Subcutaneous adipose tissue (tissue), 4 donors: ENCODE measurements around the gene RBM20. TPM values are rescaled to one million over a fixed set of nuclear protein-coding genes. Genes with fewer than 3 reads are reported as not detected.

ENCODE experiments used
- total RNA-seq, 4 donors: library from RNA; depleted of rRNA; stranded (reverse); fragments of >200 nt; gene quantifications; one replicate each; pipeline ENCODE4 v1.1.0, GENCODE V29; 2016
- TF ChIP-seq, protein P1 (sequence below): fragments of 450-650 bp; IDR thresholded peaks from one replicate; pipeline ENCODE4 v1.5.1; 2016; ENCODE audit warnings: low read depth, mild to moderate bottlenecking, control low read depth, antibody characterized with exemption, moderate library complexity

Gene RBM20
- total RNA-seq, 4 donors from 2014 or later: 0.88 to 10.3 (median 3.5) TPM

DNA sequence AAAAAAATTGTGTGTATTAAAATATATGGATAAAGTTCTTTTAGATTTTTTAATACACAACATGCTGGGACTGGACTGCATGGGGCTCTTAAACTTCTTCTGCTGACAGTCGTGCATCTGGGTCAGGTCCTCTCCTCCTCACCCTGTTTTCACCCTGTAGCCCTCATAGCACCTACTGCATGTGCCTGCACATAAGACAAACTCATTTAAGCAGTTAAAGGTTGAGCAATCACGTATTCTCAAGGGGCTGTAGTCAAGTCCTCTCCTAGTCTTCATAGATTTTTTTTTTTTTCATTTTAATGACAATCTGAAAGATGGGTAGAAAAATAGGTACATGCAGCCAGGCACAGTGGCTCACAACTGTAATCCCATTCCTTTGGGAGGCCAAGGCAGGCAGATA, 204.0 kb downstream of the RBM20 start:
- TF ChIP-seq, protein P1, sequence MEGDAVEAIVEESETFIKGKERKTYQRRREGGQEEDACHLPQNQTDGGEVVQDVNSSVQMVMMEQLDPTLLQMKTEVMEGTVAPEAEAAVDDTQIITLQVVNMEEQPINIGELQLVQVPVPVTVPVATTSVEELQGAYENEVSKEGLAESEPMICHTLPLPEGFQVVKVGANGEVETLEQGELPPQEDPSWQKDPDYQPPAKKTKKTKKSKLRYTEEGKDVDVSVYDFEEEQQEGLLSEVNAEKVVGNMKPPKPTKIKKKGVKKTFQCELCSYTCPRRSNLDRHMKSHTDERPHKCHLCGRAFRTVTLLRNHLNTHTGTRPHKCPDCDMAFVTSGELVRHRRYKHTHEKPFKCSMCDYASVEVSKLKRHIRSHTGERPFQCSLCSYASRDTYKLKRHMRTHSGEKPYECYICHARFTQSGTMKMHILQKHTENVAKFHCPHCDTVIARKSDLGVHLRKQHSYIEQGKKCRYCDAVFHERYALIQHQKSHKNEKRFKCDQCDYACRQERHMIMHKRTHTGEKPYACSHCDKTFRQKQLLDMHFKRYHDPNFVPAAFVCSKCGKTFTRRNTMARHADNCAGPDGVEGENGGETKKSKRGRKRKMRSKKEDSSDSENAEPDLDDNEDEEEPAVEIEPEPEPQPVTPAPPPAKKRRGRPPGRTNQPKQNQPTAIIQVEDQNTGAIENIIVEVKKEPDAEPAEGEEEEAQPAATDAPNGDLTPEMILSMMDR: no peak

DNA sequence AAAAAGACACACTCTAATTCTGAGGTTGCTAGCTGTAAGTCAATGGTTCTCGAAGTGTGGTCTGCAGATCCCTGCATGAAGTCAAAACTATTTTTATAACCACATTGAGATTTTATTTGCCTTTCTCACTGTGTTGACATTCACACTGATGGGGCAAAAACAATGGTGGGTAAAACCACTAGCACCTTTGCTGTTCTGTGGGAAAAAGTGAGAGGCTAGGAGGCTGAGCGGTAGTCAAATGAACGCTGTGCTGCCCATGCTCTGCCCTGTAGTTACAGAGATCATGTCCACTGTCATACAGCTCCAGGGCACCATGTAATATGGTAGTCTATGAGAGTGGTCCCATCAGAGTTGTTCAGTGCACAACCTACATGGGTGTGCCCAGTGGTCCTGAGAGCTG, 206.0 kb downstream of the RBM20 start:
- TF ChIP-seq, protein P1: no peak

DNA sequence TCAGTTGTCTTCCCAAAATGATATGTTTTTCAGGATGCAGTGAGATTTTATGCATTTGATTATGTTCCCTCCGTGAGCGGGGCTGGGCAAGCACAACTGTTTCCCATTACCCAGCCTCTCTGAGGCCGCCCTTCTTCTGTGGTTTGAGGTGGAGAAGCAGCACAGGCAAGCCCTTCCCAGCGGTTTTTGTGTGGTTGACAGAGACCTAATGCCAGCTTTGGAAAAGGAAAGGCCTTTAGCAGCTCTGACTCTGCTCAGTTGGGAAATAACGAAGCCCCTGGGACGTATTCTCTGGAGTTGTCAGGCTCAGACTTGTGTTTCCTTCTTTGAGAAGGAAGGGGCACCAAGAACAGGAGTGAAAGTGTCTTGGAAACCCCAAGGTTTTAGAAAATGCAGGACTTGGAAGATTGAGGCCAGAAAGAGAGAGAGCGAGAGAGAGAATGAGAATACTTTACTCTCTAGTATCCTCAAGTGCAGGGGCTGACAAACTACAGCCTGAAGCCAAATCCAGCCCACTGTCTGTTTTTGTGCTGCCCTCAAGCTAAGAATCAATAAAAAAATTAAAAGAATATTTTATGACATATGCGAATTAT, 207.0 kb downstream of the RBM20 start:
- TF ChIP-seq, protein P1: no peak

DNA sequence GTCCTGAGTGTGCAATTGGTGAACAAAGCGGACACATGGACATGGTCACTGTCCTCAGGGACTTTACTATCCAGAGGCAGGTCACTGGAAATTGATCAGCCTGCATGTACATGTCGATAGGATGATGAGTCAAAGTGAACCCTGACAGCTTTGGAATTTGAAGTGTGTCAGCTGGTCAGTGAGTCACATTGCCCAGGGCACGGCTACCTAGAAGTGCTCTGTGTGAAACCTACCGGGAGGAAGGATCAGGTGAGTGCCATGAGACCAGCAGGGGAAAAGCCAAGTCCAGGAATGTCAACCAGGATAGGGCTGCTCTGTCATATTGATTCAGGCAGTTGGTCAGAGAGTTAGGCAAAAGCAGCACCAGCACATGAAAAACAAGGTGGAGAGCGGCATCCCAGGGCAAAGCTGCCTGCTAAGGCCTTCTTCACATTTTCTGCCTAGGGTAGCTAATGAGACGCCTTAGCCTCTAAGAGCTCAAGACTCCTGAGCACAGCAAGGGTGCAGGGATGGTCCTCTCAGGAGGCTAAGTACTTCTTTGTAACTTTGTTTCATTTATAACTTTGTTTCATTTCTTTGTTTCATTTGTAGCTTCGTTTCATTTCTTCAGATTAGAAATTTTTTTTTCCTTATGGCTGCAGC, 208.2 kb downstream of the RBM20 start:
- TF ChIP-seq, protein P1: no peak

DNA sequence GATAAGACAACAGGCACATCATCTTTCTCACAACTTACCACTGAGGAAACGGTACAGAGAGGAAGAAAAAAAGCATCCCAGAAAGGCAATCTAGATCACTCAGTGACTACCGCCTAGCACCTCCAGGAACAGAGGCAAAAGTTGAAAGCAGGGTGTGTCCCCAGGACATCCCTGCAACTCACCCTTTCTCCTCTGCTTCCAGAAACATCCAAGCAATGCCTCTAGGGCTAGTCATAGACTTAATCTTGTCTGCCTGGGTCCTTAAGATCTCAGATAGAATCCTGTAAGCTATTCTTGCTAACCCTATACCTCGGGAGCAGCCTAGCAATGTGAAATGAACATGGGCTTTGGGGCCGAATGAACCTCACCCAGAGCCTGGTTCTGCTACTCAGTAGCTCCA, 208.8 kb downstream of the RBM20 start:
- TF ChIP-seq, protein P1: no peak

DNA sequence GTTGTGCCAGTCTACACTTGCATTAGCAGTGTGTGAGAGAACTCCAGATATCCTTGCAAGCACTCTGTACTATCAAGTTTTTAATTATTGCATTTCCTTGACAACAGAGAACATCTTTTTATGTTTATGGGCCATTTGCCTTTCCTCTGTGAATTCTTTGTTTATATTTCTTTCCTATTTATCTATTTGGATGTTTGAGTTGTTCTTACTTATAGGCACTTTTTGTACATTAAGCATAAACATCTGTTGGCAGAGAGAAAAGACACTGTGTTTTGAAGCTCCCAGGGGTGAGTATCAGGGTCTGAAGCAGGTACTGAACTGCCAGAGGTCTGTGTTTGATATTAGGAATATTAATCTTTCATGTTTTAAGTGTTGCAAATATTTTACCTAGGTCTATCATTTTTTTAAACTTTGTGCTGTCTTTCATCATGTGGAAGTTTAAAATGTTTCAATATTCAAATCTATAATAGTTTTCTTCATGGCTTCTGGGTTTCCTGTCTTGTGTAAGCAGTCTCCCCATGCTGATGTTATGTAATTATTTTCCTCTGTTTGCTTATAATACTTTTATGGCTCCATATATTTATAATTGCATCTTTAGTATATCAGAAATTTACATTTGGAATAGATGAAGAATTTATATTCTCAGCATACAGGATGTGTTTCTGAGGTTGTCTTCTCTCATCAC, 209.9 kb downstream of the RBM20 start:
- TF ChIP-seq, protein P1: no peak

DNA sequence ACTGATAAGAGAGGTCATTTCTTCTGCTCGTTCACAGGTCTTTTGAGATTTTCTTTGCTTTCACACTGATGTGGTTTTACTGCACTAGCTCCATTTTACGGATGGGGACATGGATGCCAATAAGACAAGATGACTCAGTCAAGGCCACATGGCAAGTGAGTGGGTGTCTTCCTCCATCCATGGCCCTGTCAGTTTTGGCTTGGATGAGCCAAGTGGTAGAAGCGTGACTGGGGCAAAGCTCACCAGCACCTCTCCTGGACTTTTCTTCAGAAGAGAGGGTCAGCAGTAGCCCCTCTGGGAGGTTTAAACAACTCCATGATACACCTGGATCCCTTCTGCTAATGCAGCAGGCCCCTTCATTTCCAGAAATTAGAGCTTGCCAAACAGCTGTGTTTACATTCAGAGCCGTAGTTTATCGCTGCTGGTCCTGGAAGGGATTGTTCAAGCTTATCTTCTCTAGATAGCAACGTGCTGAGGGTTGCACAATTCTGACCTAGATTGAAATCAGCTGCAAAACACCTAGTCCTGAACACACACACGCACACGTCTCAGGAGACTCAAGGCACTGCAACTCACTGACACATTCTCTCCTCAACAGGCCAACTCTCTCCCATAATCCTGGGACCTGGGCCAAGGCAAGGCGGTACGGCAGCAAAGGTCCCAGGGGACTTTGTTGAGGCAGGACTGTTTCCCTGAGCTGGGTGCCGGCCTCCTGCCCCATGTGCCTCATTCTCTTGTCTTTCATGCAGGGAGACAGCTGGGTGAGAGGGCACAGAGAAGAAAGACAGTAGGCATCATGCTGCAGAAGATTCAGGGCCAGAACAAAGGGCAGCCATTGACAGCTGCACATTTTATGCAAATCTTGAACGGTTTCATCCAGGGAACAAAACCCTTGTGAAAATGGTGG, 213.4 kb downstream of the RBM20 start:
- TF ChIP-seq, protein P1: no peak
